WTC11 (cell line): ENCODE measurements around the gene KLK12. TPM values are rescaled to one million over a fixed set of nuclear protein-coding genes. Genes with fewer than 3 reads are reported as not detected.

Experiments used
- ATAC-seq: fragments of 200-7000 bp; cut with Tn5 transposase; 2 replicates; pipeline ENCODE4 v1.10.0; 2021; ENCODE audit warnings: mild to moderate bottlenecking, moderate library complexity
- CTCF ChIA-PET: fragments of 300-600 bp; sonication (Branson Sonifier 250); formaldehyde crosslinking; loops from one replicate; lab custom pipeline; 2021; ENCODE audit warnings: antibody characterized with exemption; lab: Charles Lee
- POLR2A ChIA-PET: fragments of 350-600 bp; sonication (Branson Sonifier 250); formaldehyde crosslinking; loops from one replicate; lab custom pipeline; 2021; ENCODE audit warnings: antibody characterized with exemption; lab: Charles Lee
- DNase-seq: peaks from one replicate; pipeline ENCODE4 v3.0.0; 2021; ENCODE audit warnings: low spot score
- H3K27ac Mint-ChIP-seq: 2 replicates; pipeline ENCODE4 v1.8.0; 2021; ENCODE audit warnings: mixed read lengths
- H3K27me3 Mint-ChIP-seq: 2 replicates; pipeline ENCODE4 v1.8.0; 2021; ENCODE audit warnings: low read depth, mild to moderate bottlenecking, moderate library complexity, mixed read lengths
- H3K36me3 Mint-ChIP-seq: 2 replicates; pipeline ENCODE4 v1.8.0; 2021; ENCODE audit warnings: mixed read lengths
- H3K4me1 Mint-ChIP-seq: 2 replicates; pipeline ENCODE4 v1.8.0; 2022; ENCODE audit warnings: mixed read lengths
- H3K4me3 Mint-ChIP-seq: 2 replicates; pipeline ENCODE4 v1.8.0; 2021; ENCODE audit warnings: mild to moderate bottlenecking, moderate library complexity, mixed read lengths
- H3K9me3 Mint-ChIP-seq: 2 replicates; pipeline ENCODE4 v1.8.0; 2021; ENCODE audit warnings: mixed read lengths
- ATF1 ChIP-seq: sonication (generic); formaldehyde crosslinking; IDR thresholded peaks from 2 replicates; pipeline ENCODE4 v1.8.1; 2023; ENCODE audit warnings: mild to moderate bottlenecking, moderate library complexity, missing genetic modification reagents
- ETV6 ChIP-seq: sonication (generic); formaldehyde crosslinking; IDR thresholded peaks from 2 replicates; pipeline ENCODE4 v1.8.1; 2022; ENCODE audit warnings: mild to moderate bottlenecking, missing genetic modification reagents
- FOXK1 ChIP-seq: sonication (generic); formaldehyde crosslinking; IDR thresholded peaks from 2 replicates; pipeline ENCODE4 v1.8.0; 2022; ENCODE audit warnings: mild to moderate bottlenecking, moderate library complexity, missing genetic modification reagents
- GABPB1 ChIP-seq: sonication (generic); formaldehyde crosslinking; IDR thresholded peaks from 2 replicates; pipeline ENCODE4 v1.8.1; 2023; ENCODE audit warnings: mild to moderate bottlenecking, missing genetic modification reagents
- GRHL2 ChIP-seq: fragments of 250-450 bp; sonication (Bioruptor Pico); IDR thresholded peaks from 2 replicates; pipeline ENCODE4 v1.8.0; 2022; ENCODE audit warnings: mild to moderate bottlenecking, moderate library complexity; ENCODE audit not compliant: insufficient replicate concordance, severe bottlenecking
- NFYB ChIP-seq: sonication (generic); formaldehyde crosslinking; conservative IDR thresholded peaks from 2 replicates; pipeline ENCODE4 v1.8.0; 2022; ENCODE audit warnings: low read depth, missing genetic modification reagents
- SMAD4 ChIP-seq: sonication (generic); formaldehyde crosslinking; IDR thresholded peaks from 2 replicates; pipeline ENCODE4 v1.8.0; 2022; ENCODE audit warnings: mild to moderate bottlenecking, missing genetic modification reagents
- TCF7 ChIP-seq: sonication (generic); formaldehyde crosslinking; IDR thresholded peaks from 2 replicates; pipeline ENCODE4 v1.8.0; 2022; ENCODE audit warnings: mild to moderate bottlenecking, low read depth, missing genetic modification reagents, moderate library complexity
- ZNF138 ChIP-seq: sonication (generic); formaldehyde crosslinking; conservative IDR thresholded peaks from 2 replicates; pipeline ENCODE4 v1.8.1; 2022; ENCODE audit warnings: mild to moderate bottlenecking, moderate library complexity, missing genetic modification reagents
- ZNF219 ChIP-seq: sonication (generic); formaldehyde crosslinking; IDR thresholded peaks from 2 replicates; pipeline ENCODE4 v1.8.0; 2023; ENCODE audit warnings: missing genetic modification reagents, mild to moderate bottlenecking, borderline replicate concordance
- total RNA-seq: library from RNA; stranded (reverse); gene quantifications from 3 replicates; pipeline ENCODE4 v1.2.3, GENCODE V29; 2021
- TF ChIP-seq, protein P1 (sequence below): fragments of 250-450 bp; sonication (Bioruptor Pico); IDR thresholded peaks from 2 replicates; pipeline ENCODE4 v1.9.0; 2021; ENCODE audit warnings: mild to moderate bottlenecking
- TF ChIP-seq, protein P2 (sequence below): fragments of 250-450 bp; sonication (Bioruptor Pico); IDR thresholded peaks from 2 replicates; pipeline ENCODE4 v1.9.0; 2021; ENCODE audit warnings: moderate library complexity, mild to moderate bottlenecking, inconsistent platforms, borderline replicate concordance
- TF ChIP-seq, protein P3 (sequence below): sonication (generic); formaldehyde crosslinking; IDR thresholded peaks from 2 replicates; pipeline ENCODE4 v1.8.1; 2022; ENCODE audit warnings: mild to moderate bottlenecking, missing genetic modification reagents, moderate library complexity, borderline replicate concordance
- TF ChIP-seq, protein P4 (sequence below): sonication (generic); formaldehyde crosslinking; IDR thresholded peaks from 2 replicates; pipeline ENCODE4 v1.8.1; 2022; ENCODE audit warnings: mild to moderate bottlenecking, moderate library complexity, missing genetic modification reagents
- TF ChIP-seq, protein P5 (sequence below): sonication (generic); formaldehyde crosslinking; IDR thresholded peaks from 2 replicates; pipeline ENCODE4 v1.8.0; 2022; ENCODE audit warnings: mild to moderate bottlenecking, missing genetic modification reagents
- TF ChIP-seq, protein P6 (sequence below): sonication (generic); formaldehyde crosslinking; IDR thresholded peaks from 2 replicates; pipeline ENCODE4 v1.8.1; 2022; ENCODE audit warnings: missing genetic modification reagents, borderline replicate concordance
- TF ChIP-seq, protein P7 (sequence below): sonication (generic); formaldehyde crosslinking; IDR thresholded peaks from 2 replicates; pipeline ENCODE4 v1.8.1; 2023; ENCODE audit warnings: mild to moderate bottlenecking, missing genetic modification reagents, moderate library complexity
- TF ChIP-seq, protein P8 (sequence below): sonication (generic); formaldehyde crosslinking; IDR thresholded peaks from 2 replicates; pipeline ENCODE4 v1.8.0; 2023; ENCODE audit warnings: mild to moderate bottlenecking, missing genetic modification reagents

Gene KLK12
- total RNA-seq, 1 experiment from 2014 or later: not detected

DNA sequence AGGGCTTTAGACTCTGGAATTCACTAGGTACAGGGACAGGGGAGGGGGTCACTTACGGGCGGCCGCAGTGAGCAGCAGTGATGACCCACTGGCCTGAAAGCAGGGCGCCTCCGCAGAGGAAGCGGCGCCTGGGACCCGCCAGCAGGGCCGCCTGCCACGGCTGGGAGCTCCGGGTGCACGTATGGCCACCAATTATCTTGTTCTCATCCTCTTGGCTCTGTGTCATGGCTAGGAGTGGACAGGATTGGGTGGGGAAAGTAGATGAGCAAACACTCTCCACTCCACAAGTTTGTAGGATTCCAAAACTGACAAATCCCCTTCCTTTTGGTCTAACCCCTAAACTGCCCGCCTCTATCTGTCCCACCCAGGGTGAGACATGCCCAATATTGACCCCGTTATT, 46.7 kb upstream of the KLK12 start:
- Mint-ChIP-seq H3K9me3 (no peaks in the 10 kb centered on the region), H3K27ac (no peak overlapping the region), H3K27me3 (no peaks in the 10 kb centered on the region), H3K36me3 (no peaks in the 10 kb centered on the region), H3K4me1 (peaks cover 21% of the 10 kb centered on the region), H3K4me3 (no peak overlapping the region)
- TF ChIP-seq, protein P1, sequence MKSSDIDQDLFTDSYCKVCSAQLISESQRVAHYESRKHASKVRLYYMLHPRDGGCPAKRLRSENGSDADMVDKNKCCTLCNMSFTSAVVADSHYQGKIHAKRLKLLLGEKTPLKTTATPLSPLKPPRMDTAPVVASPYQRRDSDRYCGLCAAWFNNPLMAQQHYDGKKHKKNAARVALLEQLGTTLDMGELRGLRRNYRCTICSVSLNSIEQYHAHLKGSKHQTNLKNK (CRISPR knock-in tag): no peak
- TF ChIP-seq GABPB1 (CRISPR knock-in tag) (no peak), ZNF219 (CRISPR knock-in tag) (no peak), SMAD4 (CRISPR knock-in tag) (no peak), GRHL2 (CRISPR knock-in tag) (no peak), NFYB (no peak), TCF7 (CRISPR knock-in tag) (no peak)
- TF ChIP-seq, protein P2, sequence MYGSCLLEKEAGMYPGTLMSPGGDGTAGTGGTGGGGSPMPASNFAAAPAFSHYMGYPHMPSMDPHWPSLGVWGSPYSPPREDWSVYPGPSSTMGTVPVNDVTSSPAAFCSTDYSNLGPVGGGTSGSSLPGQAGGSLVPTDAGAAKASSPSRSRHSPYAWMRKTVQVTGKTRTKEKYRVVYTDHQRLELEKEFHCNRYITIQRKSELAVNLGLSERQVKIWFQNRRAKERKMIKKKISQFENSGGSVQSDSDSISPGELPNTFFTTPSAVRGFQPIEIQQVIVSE (CRISPR knock-in tag): no peak
- TF ChIP-seq, protein P3, sequence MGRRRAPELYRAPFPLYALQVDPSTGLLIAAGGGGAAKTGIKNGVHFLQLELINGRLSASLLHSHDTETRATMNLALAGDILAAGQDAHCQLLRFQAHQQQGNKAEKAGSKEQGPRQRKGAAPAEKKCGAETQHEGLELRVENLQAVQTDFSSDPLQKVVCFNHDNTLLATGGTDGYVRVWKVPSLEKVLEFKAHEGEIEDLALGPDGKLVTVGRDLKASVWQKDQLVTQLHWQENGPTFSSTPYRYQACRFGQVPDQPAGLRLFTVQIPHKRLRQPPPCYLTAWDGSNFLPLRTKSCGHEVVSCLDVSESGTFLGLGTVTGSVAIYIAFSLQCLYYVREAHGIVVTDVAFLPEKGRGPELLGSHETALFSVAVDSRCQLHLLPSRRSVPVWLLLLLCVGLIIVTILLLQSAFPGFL (CRISPR knock-in tag): no peak
- TF ChIP-seq, protein P4, sequence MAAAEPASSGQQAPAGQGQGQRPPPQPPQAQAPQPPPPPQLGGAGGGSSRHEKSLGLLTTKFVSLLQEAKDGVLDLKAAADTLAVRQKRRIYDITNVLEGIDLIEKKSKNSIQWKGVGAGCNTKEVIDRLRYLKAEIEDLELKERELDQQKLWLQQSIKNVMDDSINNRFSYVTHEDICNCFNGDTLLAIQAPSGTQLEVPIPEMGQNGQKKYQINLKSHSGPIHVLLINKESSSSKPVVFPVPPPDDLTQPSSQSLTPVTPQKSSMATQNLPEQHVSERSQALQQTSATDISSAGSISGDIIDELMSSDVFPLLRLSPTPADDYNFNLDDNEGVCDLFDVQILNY (CRISPR knock-in tag): no peak
- TF ChIP-seq, protein P5, sequence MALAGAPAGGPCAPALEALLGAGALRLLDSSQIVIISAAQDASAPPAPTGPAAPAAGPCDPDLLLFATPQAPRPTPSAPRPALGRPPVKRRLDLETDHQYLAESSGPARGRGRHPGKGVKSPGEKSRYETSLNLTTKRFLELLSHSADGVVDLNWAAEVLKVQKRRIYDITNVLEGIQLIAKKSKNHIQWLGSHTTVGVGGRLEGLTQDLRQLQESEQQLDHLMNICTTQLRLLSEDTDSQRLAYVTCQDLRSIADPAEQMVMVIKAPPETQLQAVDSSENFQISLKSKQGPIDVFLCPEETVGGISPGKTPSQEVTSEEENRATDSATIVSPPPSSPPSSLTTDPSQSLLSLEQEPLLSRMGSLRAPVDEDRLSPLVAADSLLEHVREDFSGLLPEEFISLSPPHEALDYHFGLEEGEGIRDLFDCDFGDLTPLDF (CRISPR knock-in tag): no peak
- POLR2A ChIA-PET: no interaction called here
- ATAC-seq: no peak
- CTCF ChIA-PET: interaction anchor here (1.6 to 2.8 kb wide), 2 partner anchors 13 to 60 kb away, joined by 6 to 20 read pairs; no protein-coding TSS in a partner anchor
- DNase-seq: no peak

DNA sequence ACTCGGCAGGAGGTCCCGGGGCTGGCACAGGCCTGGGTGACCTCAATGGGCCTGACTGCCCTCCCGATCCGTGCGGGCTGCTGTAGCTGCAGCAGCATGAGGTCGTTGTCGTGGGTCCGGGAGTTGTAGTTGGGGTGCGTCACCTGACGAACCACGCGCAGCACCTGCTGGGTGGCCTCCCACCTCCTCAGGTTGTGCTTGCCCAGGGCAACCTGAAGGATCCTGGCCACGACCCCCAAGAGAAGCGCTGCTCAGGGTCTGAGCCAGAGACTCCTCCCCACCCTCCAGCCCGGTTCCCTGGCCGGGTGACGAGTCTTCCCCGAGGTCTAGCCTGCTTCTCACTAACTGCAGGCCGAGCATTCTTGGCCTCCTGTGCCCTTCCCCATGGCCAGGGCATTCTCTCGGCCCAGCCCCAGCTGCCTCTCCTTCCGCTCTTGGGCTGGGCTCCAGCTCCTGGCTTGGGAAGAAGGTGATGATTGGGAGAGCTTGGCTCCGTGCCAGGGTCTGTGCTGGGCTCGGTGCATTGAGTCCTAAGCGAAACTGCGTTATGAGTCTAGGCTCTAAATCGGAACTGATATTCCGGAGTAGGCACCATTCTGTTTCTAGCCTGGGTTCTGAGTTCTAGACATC, 44.8 kb upstream of the KLK12 start:
- no peaks in the 10 kb centered on the region for H3K36me3 Mint-ChIP-seq
- H3K4me3 Mint-ChIP-seq: no peak overlapping the region
- H3K4me1 Mint-ChIP-seq: peaks cover 21% of the 10 kb centered on the region
- ATAC-seq (no peak), DNase-seq (no peak)
- no peaks in the 10 kb centered on the region for H3K9me3 Mint-ChIP-seq
- H3K27me3 Mint-ChIP-seq: no peaks in the 10 kb centered on the region
- no peak overlapping the region for H3K27ac Mint-ChIP-seq
- TF ChIP-seq FOXK1 (CRISPR knock-in tag) (no peak), ETV6 (no peak), ATF1 (CRISPR knock-in tag) (no peak), ZNF138 (CRISPR knock-in tag) (no peak)
- TF ChIP-seq, protein P6, sequence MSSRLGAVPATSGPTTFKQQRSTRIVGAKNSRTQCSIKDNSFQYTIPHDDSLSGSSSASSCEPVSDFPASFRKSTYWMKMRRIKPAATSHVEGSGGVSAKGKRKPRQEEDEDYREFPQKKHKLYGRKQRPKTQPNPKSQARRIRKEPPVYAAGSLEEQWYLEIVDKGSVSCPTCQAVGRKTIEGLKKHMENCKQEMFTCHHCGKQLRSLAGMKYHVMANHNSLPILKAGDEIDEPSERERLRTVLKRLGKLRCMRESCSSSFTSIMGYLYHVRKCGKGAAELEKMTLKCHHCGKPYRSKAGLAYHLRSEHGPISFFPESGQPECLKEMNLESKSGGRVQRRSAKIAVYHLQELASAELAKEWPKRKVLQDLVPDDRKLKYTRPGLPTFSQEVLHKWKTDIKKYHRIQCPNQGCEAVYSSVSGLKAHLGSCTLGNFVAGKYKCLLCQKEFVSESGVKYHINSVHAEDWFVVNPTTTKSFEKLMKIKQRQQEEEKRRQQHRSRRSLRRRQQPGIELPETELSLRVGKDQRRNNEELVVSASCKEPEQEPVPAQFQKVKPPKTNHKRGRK (CRISPR knock-in tag): no peak
- TF ChIP-seq, protein P7, sequence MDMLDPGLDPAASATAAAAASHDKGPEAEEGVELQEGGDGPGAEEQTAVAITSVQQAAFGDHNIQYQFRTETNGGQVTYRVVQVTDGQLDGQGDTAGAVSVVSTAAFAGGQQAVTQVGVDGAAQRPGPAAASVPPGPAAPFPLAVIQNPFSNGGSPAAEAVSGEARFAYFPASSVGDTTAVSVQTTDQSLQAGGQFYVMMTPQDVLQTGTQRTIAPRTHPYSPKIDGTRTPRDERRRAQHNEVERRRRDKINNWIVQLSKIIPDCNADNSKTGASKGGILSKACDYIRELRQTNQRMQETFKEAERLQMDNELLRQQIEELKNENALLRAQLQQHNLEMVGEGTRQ (CRISPR knock-in tag): no peak
- TF ChIP-seq, protein P4 (CRISPR knock-in tag): no peak
- TF ChIP-seq, protein P8, sequence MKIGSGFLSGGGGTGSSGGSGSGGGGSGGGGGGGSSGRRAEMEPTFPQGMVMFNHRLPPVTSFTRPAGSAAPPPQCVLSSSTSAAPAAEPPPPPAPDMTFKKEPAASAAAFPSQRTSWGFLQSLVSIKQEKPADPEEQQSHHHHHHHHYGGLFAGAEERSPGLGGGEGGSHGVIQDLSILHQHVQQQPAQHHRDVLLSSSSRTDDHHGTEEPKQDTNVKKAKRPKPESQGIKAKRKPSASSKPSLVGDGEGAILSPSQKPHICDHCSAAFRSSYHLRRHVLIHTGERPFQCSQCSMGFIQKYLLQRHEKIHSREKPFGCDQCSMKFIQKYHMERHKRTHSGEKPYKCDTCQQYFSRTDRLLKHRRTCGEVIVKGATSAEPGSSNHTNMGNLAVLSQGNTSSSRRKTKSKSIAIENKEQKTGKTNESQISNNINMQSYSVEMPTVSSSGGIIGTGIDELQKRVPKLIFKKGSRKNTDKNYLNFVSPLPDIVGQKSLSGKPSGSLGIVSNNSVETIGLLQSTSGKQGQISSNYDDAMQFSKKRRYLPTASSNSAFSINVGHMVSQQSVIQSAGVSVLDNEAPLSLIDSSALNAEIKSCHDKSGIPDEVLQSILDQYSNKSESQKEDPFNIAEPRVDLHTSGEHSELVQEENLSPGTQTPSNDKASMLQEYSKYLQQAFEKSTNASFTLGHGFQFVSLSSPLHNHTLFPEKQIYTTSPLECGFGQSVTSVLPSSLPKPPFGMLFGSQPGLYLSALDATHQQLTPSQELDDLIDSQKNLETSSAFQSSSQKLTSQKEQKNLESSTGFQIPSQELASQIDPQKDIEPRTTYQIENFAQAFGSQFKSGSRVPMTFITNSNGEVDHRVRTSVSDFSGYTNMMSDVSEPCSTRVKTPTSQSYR (CRISPR knock-in tag): no peak
- TF ChIP-seq, all 79 proteins: peak for 0
- CTCF ChIA-PET: interaction anchor here (1.3 to 2.8 kb wide), 2 partner anchors 15 to 17 kb away, joined by 3 to 20 read pairs; no protein-coding TSS in a partner anchor
- POLR2A ChIA-PET: no interaction called here
